ENCODE results near the gene HIRIP3.
A peak's percentile ranks its signal among the peaks of the same experiment; 100 is the strongest.

Gene HIRIP3

GRCh38 chr16:29947897-29948296 lies 47.5 kb downstream of the HIRIP3 start:
- H4K20me1 ChIP-seq (ENCODE audit: control insufficient read depth, insufficient read depth, low read depth, low read length), result no peaks in the 10 kb centered on the region
- H3K27ac ChIP-seq (ENCODE audit: low read depth, low read length), result no peak overlapping the region
- H3K9me2 ChIP-seq (replicated peaks; ENCODE audit: control insufficient read depth, low read length), result no peaks in the 10 kb centered on the region
- H3K4me1 ChIP-seq (ENCODE audit: control insufficient read depth, low read length), result peaks cover 22% of the 10 kb centered on the region
- H3K9me3 ChIP-seq (ENCODE audit: control insufficient read depth, insufficient read depth, low read length), result no peaks in the 10 kb centered on the region
- H3F3A ChIP-seq (ENCODE audit: control insufficient read depth, insufficient read depth), result no peaks in the 10 kb centered on the region
- no peaks in the 10 kb centered on the region; the same call in 1 of the 2 replicates for H3K79me2 ChIP-seq (ENCODE audit: control insufficient read depth, low read length)
- H3K36me3 ChIP-seq (ENCODE audit: control insufficient read depth, low read length), result no peaks in the 10 kb centered on the region
- TF ChIP-seq CTCF (IDR thresholded peaks at IDR 0.05; ENCODE audit: low read depth, low read length, poor library complexity, severe bottlenecking), result no peak
- no peak for TF ChIP-seq EZH2phosphoT487 (IDR thresholded peaks at IDR 0.05; ENCODE audit: borderline replicate concordance, low read length)
- no peak overlapping the region for H3K4me3 ChIP-seq (ENCODE audit: low read length)
- H3K4me2 ChIP-seq (ENCODE audit: low read length), result no peak overlapping the region
- H3K27me3 ChIP-seq (ENCODE audit: control insufficient read depth, low read length), result no peaks in the 10 kb centered on the region

- no peaks in the 10 kb centered on the region for H3F3A ChIP-seq (ENCODE audit: control insufficient read depth, insufficient read depth)
- no peak overlapping the region for H3K27ac ChIP-seq (ENCODE audit: low read depth, low read length)
- H3K4me2 ChIP-seq (ENCODE audit: low read length), result peak overlapping the region; percentile 56
- H3K36me3 ChIP-seq (ENCODE audit: control insufficient read depth, low read length), result no peaks in the 10 kb centered on the region
- H3K4me1 ChIP-seq (ENCODE audit: control insufficient read depth, low read length), result peaks cover 22% of the 10 kb centered on the region
- no peaks in the 10 kb centered on the region for H3K9me2 ChIP-seq (replicated peaks; ENCODE audit: control insufficient read depth, low read length)
- H3K79me2 ChIP-seq (ENCODE audit: control insufficient read depth, low read length), result no peaks in the 10 kb centered on the region; the same call in 1 of the 2 replicates
- H3K4me3 ChIP-seq (ENCODE audit: low read length), result peak overlapping the region; percentile 34
- no peaks in the 10 kb centered on the region for H3K9me3 ChIP-seq (ENCODE audit: control insufficient read depth, insufficient read depth, low read length)
- no peak for TF ChIP-seq EZH2phosphoT487 (IDR thresholded peaks at IDR 0.05; ENCODE audit: borderline replicate concordance, low read length)
- peak; percentile 30 for TF ChIP-seq CTCF (IDR thresholded peaks at IDR 0.05; ENCODE audit: low read depth, low read length, poor library complexity, severe bottlenecking)
- H4K20me1 ChIP-seq (ENCODE audit: control insufficient read depth, insufficient read depth, low read depth, low read length), result no peaks in the 10 kb centered on the region
- H3K27me3 ChIP-seq (ENCODE audit: control insufficient read depth, low read length), result 0 out of 2 replicates have a peak, but pooled peaks cover 2% of the 10 kb centered on the region
Observed at GRCh38 chr16:29943846-29944799, 51.3 kb downstream of the HIRIP3 start.

Data from DOHH2 (cell line).